HEK293T (cell line): Measurements from ENCODE around the gene ST6GALNAC5.
A peak's percentile ranks its signal among the peaks of the same experiment; 100 is the strongest.

Experiments
- CTCF ChIA-PET: fragments of 350-600 bp; formaldehyde crosslinking; extraction: SDS; loops from one replicate; lab custom pipeline; 2021; ENCODE audit warnings: antibody characterized with exemption, inconsistent platforms; lab: Yijun Ruan, JAX
- POLR2A ChIA-PET: fragments of 350-600 bp; formaldehyde crosslinking; extraction: SDS; loops from one replicate; lab custom pipeline; 2020; ENCODE audit warnings: antibody characterized with exemption, inconsistent platforms; lab: Yijun Ruan, JAX
- DNase-seq: peaks from one replicate; pipeline ENCODE4 v3.0.0; 2012; ENCODE audit warnings: mixed read lengths; ENCODE audit errors: extremely low spot score
- ARNT ChIP-seq: fragments of 450-650 bp; IDR thresholded peaks from 2 replicates; pipeline ENCODE4 v1.6.1; 2017; ENCODE audit warnings: mild to moderate bottlenecking
- BHLHE40 ChIP-seq: fragments of 450-650 bp; IDR thresholded peaks from 2 replicates; pipeline ENCODE4 v1.6.1; 2016; ENCODE audit warnings: mild to moderate bottlenecking, moderate library complexity, borderline replicate concordance
- CTBP1 ChIP-seq: fragments of 450-650 bp; IDR thresholded peaks from 2 replicates; pipeline ENCODE4 v1.6.1; 2016; ENCODE audit warnings: borderline replicate concordance
- ELF4 ChIP-seq: fragments of 450-650 bp; IDR thresholded peaks from 2 replicates; pipeline ENCODE4 v1.6.1; 2017; ENCODE audit warnings: antibody characterized with exemption
- FOXA1 ChIP-seq: fragments of 450-650 bp; IDR thresholded peaks from 2 replicates; pipeline ENCODE4 v1.6.1; 2016; ENCODE audit warnings: mild to moderate bottlenecking
- FOXK2 ChIP-seq: fragments of 450-650 bp; IDR thresholded peaks from 2 replicates; pipeline ENCODE4 v1.6.1; 2016; ENCODE audit warnings: mild to moderate bottlenecking
- FOXM1 ChIP-seq: fragments of 450-650 bp; IDR thresholded peaks from 2 replicates; pipeline ENCODE4 v1.6.1; 2017; ENCODE audit warnings: mild to moderate bottlenecking, borderline replicate concordance
- HDGF ChIP-seq: fragments of 450-650 bp; IDR thresholded peaks from 2 replicates; pipeline ENCODE4 v1.6.1; 2017; ENCODE audit warnings: antibody characterized with exemption, borderline replicate concordance
- L3MBTL2 ChIP-seq: fragments of 450-650 bp; conservative IDR thresholded peaks from 2 replicates; pipeline ENCODE4 v1.6.1; 2016; ENCODE audit warnings: mild to moderate bottlenecking
- LEF1 ChIP-seq: fragments of 450-650 bp; IDR thresholded peaks from 2 replicates; pipeline ENCODE4 v1.6.1; 2017; ENCODE audit warnings: mild to moderate bottlenecking, borderline replicate concordance
- NFRKB ChIP-seq: fragments of 450-650 bp; IDR thresholded peaks from 2 replicates; pipeline ENCODE4 v1.6.1; 2016; ENCODE audit warnings: mild to moderate bottlenecking, moderate library complexity
- PKNOX1 ChIP-seq: fragments of 450-650 bp; IDR thresholded peaks from 2 replicates; pipeline ENCODE4 v1.6.1; 2016
- SP1 ChIP-seq: fragments of 450-650 bp; IDR thresholded peaks from 2 replicates; pipeline ENCODE4 v1.6.1; 2017
- SUZ12 ChIP-seq: fragments of 450-650 bp; IDR thresholded peaks from 2 replicates; pipeline ENCODE4 v1.6.1; 2016; ENCODE audit warnings: mild to moderate bottlenecking
- TARDBP ChIP-seq: fragments of 450-650 bp; IDR thresholded peaks from 2 replicates; pipeline ENCODE4 v1.6.1; 2016
- ZNF384 ChIP-seq: fragments of 450-650 bp; IDR thresholded peaks from 2 replicates; pipeline ENCODE4 v1.6.1; 2016

The ST6GALNAC5 gene

GRCh38 chr1:76901158-76901767 lies 34.0 kb downstream of the ST6GALNAC5 start:
- ChIA-PET POLR2A (no interaction called here), CTCF (no interaction called here)
- TF ChIP-seq PKNOX1 (no peak), ZNF384 (no peak), ARNT (no peak)
- DNase-seq: peak; percentile 74

- POLR2A ChIA-PET: no interaction called here
- CTCF ChIA-PET: no interaction called here
Measured at GRCh38 chr1:76905876-76906595, 38.8 kb downstream of the ST6GALNAC5 start.

GRCh38 chr1:76909311-76909710 lies 42.0 kb downstream of the ST6GALNAC5 start:
- POLR2A ChIA-PET: no interaction called here
- no peak for TF ChIP-seq NFRKB
- TF ChIP-seq L3MBTL2: no peak
- no peak for TF ChIP-seq FOXM1
- TF ChIP-seq FOXK2: no peak
- TF ChIP-seq LEF1: no peak
- TF ChIP-seq TARDBP: no peak
- CTCF ChIA-PET: no interaction called here
- no peak for DNase-seq

More at GRCh38 chr1:76905876-76906595, 38.8 kb downstream of the ST6GALNAC5 start:
- TF ChIP-seq LEF1 (no peak), ARNT (no peak), BHLHE40 (no peak), ZNF384 (no peak), SP1 (no peak), SUZ12 (no peak), L3MBTL2 (no peak), PKNOX1 (no peak), FOXM1 (no peak)
- DNase-seq: no peak

- POLR2A ChIA-PET: no interaction called here
- no peak for DNase-seq
- TF ChIP-seq BHLHE40: no peak
- CTCF ChIA-PET: interaction anchor here (0.6 kb wide), 1 partner anchor 720 kb away, joined by 6 read pairs; no protein-coding TSS in a partner anchor
Measured at GRCh38 chr1:76919085-76919484, 51.8 kb downstream of the ST6GALNAC5 start.

GRCh38 chr1:76921590-76921989 lies 54.3 kb downstream of the ST6GALNAC5 start:
- ChIA-PET POLR2A (no interaction called here), CTCF (no interaction called here)
- DNase-seq: no peak
- no peak for TF ChIP-seq L3MBTL2
- TF ChIP-seq LEF1: no peak

- ChIA-PET POLR2A (no interaction called here), CTCF (no interaction called here)
- no peak for DNase-seq
- no peak for TF ChIP-seq NFRKB
- TF ChIP-seq FOXA1: no peak
- no peak for TF ChIP-seq L3MBTL2
- TF ChIP-seq LEF1: no peak
- TF ChIP-seq TARDBP: no peak
- TF ChIP-seq ARNT: no peak
- TF ChIP-seq FOXK2: no peak
- no peak for TF ChIP-seq ELF4
- TF ChIP-seq FOXM1: no peak
- no peak for TF ChIP-seq ZNF384
- no peak for TF ChIP-seq SP1
- no peak for TF ChIP-seq BHLHE40
- TF ChIP-seq CTBP1: no peak
Measured at GRCh38 chr1:76925825-76926224, 58.5 kb downstream of the ST6GALNAC5 start.

- no peak for DNase-seq
- TF ChIP-seq PKNOX1 (no peak), HDGF (no peak), ARNT (no peak), SP1 (no peak)
- ChIA-PET CTCF (no interaction called here), POLR2A (no interaction called here)
Measured at GRCh38 chr1:76928522-76928921, 61.2 kb downstream of the ST6GALNAC5 start.
